ENCODE measurements around the gene SLC41A3. TPM values are rescaled to one million over a fixed set of nuclear protein-coding genes. Genes with fewer than 3 reads are reported as not detected.
"Not testable (repeated sequence)": the region's sequence is repeated elsewhere in the genome, so short reads cannot be mapped to it uniquely, and the experiment has no call there.

Gene SLC41A3
- total RNA-seq, 1 experiment from 2014 or later, result 41.2 TPM

DNA sequence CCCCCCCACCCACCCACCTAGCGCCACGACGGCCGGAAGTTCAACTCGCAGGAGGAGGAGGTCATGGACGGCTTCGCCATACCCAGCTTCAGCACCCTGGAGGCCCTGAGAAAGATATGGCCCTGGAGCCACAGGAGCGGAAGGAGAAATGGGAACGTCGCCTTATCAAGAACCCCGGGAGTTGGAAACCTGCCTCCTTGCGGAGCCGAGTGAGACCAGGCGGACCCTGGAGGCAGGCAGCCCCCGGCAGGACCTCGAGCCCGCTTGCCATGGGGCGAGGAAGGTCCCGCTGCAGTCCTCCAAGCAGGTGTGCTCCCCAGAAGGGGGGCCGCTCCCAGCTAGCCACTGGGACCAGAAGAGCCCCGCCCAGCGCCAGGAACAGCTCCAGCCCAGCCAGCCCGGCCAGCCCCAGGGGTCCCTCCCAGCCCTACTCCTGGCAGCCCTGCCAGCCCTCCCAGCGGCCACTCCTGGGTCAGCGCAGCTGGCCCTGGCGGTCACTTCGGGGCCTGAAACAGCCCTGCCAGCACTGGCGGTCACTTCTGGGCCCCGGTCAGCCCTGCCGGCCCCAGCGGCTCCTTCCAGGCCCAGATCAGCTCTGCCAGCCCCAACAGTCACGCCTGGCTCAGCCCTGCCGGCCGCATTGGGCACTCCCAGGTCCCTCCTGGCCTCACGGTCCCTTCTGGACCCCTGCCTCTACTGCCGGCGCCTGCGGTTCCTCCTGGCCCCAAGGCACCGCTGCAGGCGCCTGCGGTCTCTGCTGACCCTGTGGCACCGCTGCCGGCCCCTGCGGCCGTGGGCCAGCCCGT, 125.2 kb downstream of the SLC41A3 start:
- DNase-seq (ENCODE audit: low read depth), result no peak

DNA sequence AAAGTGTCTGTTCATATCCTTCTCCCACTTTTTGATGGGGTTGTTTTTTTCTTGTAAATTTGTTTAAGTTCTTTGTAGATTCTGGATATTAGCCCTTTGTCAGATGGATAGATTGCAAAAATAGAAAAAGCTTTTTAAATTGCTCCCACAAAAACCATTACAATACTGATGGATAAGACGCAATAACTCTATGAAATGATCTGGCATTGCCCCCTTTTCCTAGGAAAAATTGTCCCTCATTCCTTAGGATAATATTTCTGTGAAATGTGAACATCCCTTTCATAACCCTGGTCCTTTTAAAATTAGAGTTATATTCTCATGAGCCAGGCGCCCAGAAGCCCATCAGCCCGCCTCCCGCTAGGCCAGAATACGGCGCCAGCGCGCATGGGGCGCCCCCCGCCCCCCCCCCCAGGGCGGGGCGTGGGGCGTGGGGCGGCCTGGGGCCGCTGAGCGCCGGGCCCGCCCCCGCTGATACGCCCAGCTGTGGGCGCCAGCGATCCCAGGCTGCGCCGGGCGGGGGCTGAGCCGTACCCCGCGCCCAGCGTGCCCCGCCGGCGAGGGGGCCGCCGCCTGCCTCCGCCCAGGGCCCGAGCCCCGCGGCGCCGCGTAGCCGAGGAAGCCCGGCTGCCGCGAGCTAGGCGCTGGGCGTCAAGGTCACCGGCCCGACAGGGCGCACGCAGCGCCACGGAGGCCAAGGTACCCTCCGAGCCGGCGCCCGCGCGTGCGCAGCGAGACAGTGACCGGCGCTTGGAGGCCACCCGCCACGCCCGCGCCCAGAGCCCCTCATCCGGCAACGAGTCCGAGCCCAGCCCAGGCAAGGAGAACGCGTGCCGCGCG, 126.0 kb downstream of the SLC41A3 start:
- DNase-seq (ENCODE audit: low read depth), result no peak

DNA sequence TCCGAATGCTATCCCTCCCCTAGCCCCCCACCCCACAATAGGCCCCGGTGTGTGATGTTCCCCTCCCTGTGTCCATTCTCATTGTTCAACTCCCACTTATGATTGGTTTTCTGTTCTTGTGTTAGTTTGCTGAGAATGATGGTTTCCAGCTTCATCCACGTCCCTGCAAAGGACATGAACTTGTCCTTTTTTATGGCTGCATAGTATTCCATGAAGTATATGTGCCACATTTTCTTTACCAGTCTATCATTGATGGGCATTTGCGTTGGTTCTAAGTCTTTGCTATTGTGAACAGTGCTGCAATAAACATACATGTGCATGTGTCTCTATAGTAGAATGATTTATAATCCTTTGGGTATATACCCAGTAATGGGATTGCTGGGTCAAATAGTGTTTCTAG, 126.9 kb downstream of the SLC41A3 start:
- DNase-seq (ENCODE audit: low read depth), result not testable (repeated sequence)

Other genes with a start within 250 kb of the SLC41A3 start
- not detected in 2 replicates for gene ROPN1B, start 114.9 kb downstream of the SLC41A3 start, total RNA-seq (2014; rRNA removed)
- 0.11 TPM in 1 of 2 replicates, not detected in the other for gene ALDH1L1, start 96.5 kb upstream of the SLC41A3 start, total RNA-seq (2014; rRNA removed)

All from LHCN-M2 (cell line).